Natural killer cell (primary cell): ENCODE data around the gene FHOD1. TPM values are rescaled to one million over a fixed set of nuclear protein-coding genes. Genes with fewer than 3 reads are reported as not detected.

Experiments
- ATAC-seq, 3 donors: fragments of 150-1000 bp in 2 of 3; fragments of 200-7000 bp in 1 of 3; cut with Tn5 transposase; 1 replicate in 1 of 3; 2 replicates in 2 of 3; pipeline ENCODE4 v1.10.0; 2021; ENCODE audit warnings: mild to moderate bottlenecking in 2 of 3, moderate library complexity in 2 of 3
- DNase-seq, 2 donors: peaks; one replicate each; pipeline versions ENCODE4 v3.0.0 to v3.0.0-alpha.2; 2013 to 2021; ENCODE audit warnings: mixed read lengths in 1 of 2
- H3K27ac ChIP-seq: one replicate; pipeline ENCODE4 v1.5.1; 2013; ENCODE audit warnings: mild to moderate bottlenecking, low read length
- H3K27me3 ChIP-seq: one replicate; pipeline ENCODE4 v1.6.1; 2013; ENCODE audit warnings: low read length; ENCODE audit not compliant: control insufficient read depth, insufficient read depth
- H3K36me3 ChIP-seq: one replicate; pipeline ENCODE4 v1.6.1; 2013; ENCODE audit warnings: low read length; ENCODE audit not compliant: control insufficient read depth, insufficient read depth
- H3K4me1 ChIP-seq: one replicate; pipeline ENCODE4 v1.6.1; 2013; ENCODE audit warnings: low read length; ENCODE audit not compliant: control insufficient read depth, insufficient read depth
- H3K4me3 ChIP-seq: one replicate; pipeline ENCODE4 v1.5.1; 2013; ENCODE audit warnings: low read length
- H3K9me3 ChIP-seq: one replicate; pipeline ENCODE4 v1.6.1; 2013; ENCODE audit warnings: low read length; ENCODE audit not compliant: control insufficient read depth, insufficient read depth
- H3K27ac Mint-ChIP-seq, 2 donors: one replicate each; pipeline ENCODE4 v1.8.0; 2022; ENCODE audit warnings: mild to moderate bottlenecking in 2 of 2, mixed read lengths in 2 of 2, moderate library complexity in 1 of 2
- H3K27me3 Mint-ChIP-seq, 2 donors: one replicate each; pipeline ENCODE4 v1.8.0; 2022; ENCODE audit warnings: low read depth in 2 of 2, mixed read lengths in 2 of 2
- H3K36me3 Mint-ChIP-seq: one replicate; pipeline ENCODE4 v1.8.0; 2022; ENCODE audit warnings: mixed read lengths
- H3K4me1 Mint-ChIP-seq, 2 donors: one replicate each; pipeline ENCODE4 v1.8.0; 2022; ENCODE audit warnings: mixed read lengths in 2 of 2
- H3K4me3 Mint-ChIP-seq: one replicate; pipeline ENCODE4 v1.8.0; 2022; ENCODE audit warnings: mild to moderate bottlenecking, moderate library complexity, mixed read lengths
- H3K9me3 Mint-ChIP-seq, 2 donors: one replicate each; pipeline ENCODE4 v1.8.0; 2022; ENCODE audit warnings: mixed read lengths in 2 of 2
- WGBS: methylation state at CpG from one replicate; pipeline ENCODE4 v1.1.7; 2013; ENCODE audit warnings: missing lambda C conversion rate; ENCODE audit not compliant: insufficient coverage; 5-methylcytosine and 5-hydroxymethylcytosine counted together
- intact Hi-C: fragments of 100-400 bp; cut with micrococcal nuclease; formaldehyde crosslinking; loops from one replicate; pipeline ENCODE4 v1.14.2; 2022
- total RNA-seq, 4 donors: library from RNA; stranded (reverse); fragments of 120-200 nt in 1 of 4; gene quantifications; one replicate each; pipeline versions ENCODE4 v1.2.3 to v1.2.4, GENCODE V29; 2013 to 2022
- TF ChIP-seq, protein P1 (sequence below): fragments of 200-600 bp; IDR thresholded peaks from one replicate; pipeline ENCODE4 v1.8.0; 2022; ENCODE audit warnings: antibody characterized with exemption

FHOD1 gene
- total RNA-seq, 3 donors from 2014 or later (not counting 1 experiment from before 2014, with no cell fraction given) = 79.3 to 96.8 (median 89.2) TPM

DNA sequence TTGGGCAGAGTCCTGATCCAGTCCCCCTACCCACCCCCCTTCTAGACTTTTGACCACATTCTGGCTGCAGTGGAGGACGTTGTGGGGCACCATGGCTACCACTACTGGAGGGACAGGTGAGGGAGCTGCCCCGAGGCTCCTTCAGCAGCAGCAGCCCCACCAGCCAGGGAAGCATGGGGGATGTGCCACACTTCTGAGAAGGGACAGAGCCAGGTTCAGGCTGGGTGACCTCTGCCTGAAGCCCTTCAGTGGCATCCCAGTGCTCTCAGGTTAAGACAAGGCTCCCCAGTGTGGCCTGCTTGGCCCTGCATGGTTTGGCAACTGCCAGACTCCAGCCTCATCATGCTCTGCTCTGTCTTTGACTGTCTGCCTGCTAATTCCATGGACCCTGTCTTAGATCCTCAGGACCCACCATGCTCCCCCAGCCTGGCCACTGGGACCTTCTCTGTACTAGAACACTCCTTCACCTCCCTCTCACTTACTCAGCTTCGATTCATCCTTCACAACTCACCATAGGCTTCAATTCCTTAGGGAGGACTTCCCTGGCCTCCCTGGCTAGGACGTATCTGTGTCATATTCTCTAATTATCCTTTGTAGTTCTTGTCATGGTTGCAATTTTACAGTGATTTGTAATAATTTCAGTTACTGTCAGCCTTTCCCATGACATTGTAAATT, 10.3 kb upstream of the FHOD1 start:
- ATAC-seq = no peak

DNA sequence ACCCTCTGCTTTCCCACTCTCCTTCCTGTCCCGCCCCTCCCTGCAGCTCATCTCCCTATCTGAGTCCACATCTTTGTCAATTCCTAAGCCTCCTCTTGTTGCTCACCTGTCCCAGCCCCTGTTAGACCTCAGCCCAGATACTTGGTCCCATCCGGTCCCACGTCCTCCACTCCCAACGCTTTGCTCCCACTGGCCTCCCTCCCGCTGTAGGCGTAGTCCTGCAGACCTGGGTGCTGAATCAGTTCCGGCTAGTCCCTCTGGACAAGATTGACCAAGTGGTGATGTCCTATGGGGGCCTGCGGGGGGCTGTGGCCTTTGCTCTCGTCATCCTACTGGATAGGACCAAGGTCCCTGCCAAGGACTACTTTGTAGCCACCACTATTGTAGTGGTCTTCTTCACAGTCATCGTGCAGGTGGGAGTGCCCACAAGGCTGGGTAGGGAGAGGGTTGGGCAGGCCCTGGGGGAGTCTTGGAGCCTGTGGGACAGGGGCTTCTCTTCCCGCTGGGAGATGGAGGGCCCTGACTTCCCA, 9.5 kb upstream of the FHOD1 start:
- WGBS = 91% methylated on average over 11 of the region's 11 CpGs
- Histone ChIP-seq H3K36me3 (no peaks in the 10 kb centered on the region), H3K27me3 (no peaks in the 10 kb centered on the region), H3K4me3 (no peak overlapping the region), H3K4me1 (no peaks in the 10 kb centered on the region), H3K9me3 (no peaks in the 10 kb centered on the region), H3K27ac (no peak overlapping the region)
- peaks cover 0 to 8% of the 10 kb centered on the region in 2 donors for H3K27me3 Mint-ChIP-seq
- no peak for ATAC-seq
- H3K36me3 Mint-ChIP-seq = no peaks in the 10 kb centered on the region
- intact Hi-C loops = no loop called here
- H3K9me3 Mint-ChIP-seq = no peaks in the 10 kb centered on the region
- no peaks in the 10 kb centered on the region for H3K4me1 Mint-ChIP-seq
- no peak for DNase-seq
- H3K4me3 Mint-ChIP-seq = no peak overlapping the region
- TF ChIP-seq, protein P1, sequence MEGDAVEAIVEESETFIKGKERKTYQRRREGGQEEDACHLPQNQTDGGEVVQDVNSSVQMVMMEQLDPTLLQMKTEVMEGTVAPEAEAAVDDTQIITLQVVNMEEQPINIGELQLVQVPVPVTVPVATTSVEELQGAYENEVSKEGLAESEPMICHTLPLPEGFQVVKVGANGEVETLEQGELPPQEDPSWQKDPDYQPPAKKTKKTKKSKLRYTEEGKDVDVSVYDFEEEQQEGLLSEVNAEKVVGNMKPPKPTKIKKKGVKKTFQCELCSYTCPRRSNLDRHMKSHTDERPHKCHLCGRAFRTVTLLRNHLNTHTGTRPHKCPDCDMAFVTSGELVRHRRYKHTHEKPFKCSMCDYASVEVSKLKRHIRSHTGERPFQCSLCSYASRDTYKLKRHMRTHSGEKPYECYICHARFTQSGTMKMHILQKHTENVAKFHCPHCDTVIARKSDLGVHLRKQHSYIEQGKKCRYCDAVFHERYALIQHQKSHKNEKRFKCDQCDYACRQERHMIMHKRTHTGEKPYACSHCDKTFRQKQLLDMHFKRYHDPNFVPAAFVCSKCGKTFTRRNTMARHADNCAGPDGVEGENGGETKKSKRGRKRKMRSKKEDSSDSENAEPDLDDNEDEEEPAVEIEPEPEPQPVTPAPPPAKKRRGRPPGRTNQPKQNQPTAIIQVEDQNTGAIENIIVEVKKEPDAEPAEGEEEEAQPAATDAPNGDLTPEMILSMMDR = no peak
- no peak overlapping the region for H3K27ac Mint-ChIP-seq

More for the DNA sequence above, 10.3 kb upstream of the FHOD1 start:
- no peaks in the 10 kb centered on the region for H3K27me3 ChIP-seq
- H3K27ac ChIP-seq = no peak overlapping the region
- Mint-ChIP-seq H3K27ac (no peak overlapping the region), H3K9me3 (no peaks in the 10 kb centered on the region), H3K27me3 (peaks cover 6 to 8% of the 10 kb centered on the region in 2 donors), H3K4me1 (no peaks in the 10 kb centered on the region), H3K36me3 (no peaks in the 10 kb centered on the region), H3K4me3 (no peak overlapping the region)
- intact Hi-C loops = no loop called here
- DNase-seq = no peak
- H3K4me1 ChIP-seq = no peaks in the 10 kb centered on the region
- WGBS = 84% methylated on average over 4 of the region's 4 CpGs
- no peak overlapping the region for H3K4me3 ChIP-seq
- no peaks in the 10 kb centered on the region for H3K36me3 ChIP-seq
- TF ChIP-seq, protein P1 = no peak
- no peaks in the 10 kb centered on the region for H3K9me3 ChIP-seq

DNA sequence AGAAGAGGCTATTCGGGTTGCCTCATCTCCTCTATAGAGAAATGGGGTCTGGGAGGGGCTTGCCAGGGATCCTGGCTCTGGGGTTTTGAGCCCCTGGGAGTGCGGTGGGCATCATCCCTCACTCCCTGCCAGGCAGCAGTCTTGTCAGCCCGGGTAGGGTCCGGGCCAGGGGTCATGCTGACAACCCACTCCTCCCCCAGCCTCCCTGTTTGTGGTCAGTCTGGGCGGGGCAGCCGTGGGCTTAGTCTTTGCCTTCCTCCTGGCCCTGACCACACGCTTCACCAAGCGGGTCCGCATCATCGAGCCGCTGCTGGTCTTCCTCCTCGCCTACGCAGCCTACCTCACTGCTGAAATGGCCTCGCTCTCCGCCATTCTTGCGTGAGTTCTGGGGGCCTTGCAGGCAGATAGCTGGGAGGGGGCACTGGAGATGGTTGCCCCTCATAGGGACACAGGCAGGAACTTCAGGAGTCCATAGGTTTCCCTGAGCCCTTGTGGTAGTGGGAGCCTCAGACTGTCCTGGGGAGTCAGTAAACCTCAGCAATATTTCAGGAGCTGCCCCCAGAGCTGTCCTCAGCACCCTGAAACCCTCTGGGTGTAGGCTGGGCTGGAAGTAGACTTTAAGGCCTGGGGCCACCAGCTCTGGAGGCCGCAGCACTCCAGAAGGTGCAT, 8.4 kb upstream of the FHOD1 start:
- Histone ChIP-seq H3K36me3 (no peaks in the 10 kb centered on the region), H3K4me1 (no peaks in the 10 kb centered on the region), H3K9me3 (no peaks in the 10 kb centered on the region), H3K4me3 (no peak overlapping the region), H3K27me3 (no peaks in the 10 kb centered on the region), H3K27ac (no peak overlapping the region)
- H3K36me3 Mint-ChIP-seq = no peaks in the 10 kb centered on the region
- WGBS = 88% methylated on average over 17 of the region's 17 CpGs
- no peaks in the 10 kb centered on the region for H3K9me3 Mint-ChIP-seq
- intact Hi-C loops = no loop called here
- no peaks in the 10 kb centered on the region for H3K4me1 Mint-ChIP-seq
- no peak overlapping the region for H3K4me3 Mint-ChIP-seq
- DNase-seq = no peak
- H3K27ac Mint-ChIP-seq = no peak overlapping the region
- TF ChIP-seq, protein P1 = no peak
- peaks cover 3 to 14% of the 10 kb centered on the region in 2 donors for H3K27me3 Mint-ChIP-seq
- ATAC-seq = no peak
